ENCODE data around the gene CNTN4.

The CNTN4 gene

DNA sequence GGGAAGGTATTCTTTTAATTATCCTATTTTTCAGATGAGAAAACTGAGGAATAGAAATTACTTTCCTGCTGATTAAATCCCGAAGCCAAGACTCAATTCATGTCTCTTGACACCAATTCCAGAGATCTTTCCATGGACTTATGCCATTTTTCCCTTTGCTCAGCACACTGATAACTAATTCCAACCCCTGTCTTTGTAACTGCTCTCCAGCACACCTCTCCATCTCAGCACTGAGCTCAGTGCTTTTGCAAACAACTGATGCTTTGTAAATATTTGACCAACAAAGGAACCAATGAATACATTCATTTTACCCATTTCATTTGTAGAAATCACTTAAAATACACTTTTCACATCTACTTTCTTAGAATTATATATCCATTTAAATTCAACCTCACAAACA lies 762.5 kb downstream of the CNTN4 start:
- no peak for DNase-seq
- no peaks in the 10 kb centered on the region for H3K9me3 Mint-ChIP-seq
- TF ChIP-seq CTCF (IDR thresholded peaks at IDR 0.05), result no peak
- no peak overlapping the region for H3K27ac Mint-ChIP-seq
- no peak overlapping the region for H3K4me3 Mint-ChIP-seq
- H3K27me3 Mint-ChIP-seq (ENCODE audit: low read depth, poor library complexity), result no peaks in the 10 kb centered on the region
- H3K4me1 Mint-ChIP-seq, result peaks cover 9% of the 10 kb centered on the region
- no peaks in the 10 kb centered on the region for H3K36me3 Mint-ChIP-seq (ENCODE audit: low read depth)

GRCh38 chr3:2861920-2862319 lies 763.3 kb downstream of the CNTN4 start:
- H3K27ac Mint-ChIP-seq, result no peak overlapping the region
- H3K4me1 Mint-ChIP-seq, result peaks cover 1% of the 10 kb centered on the region
- no peaks in the 10 kb centered on the region for H3K36me3 Mint-ChIP-seq (ENCODE audit: low read depth)
- no peak overlapping the region for H3K4me3 Mint-ChIP-seq
- H3K27me3 Mint-ChIP-seq (ENCODE audit: low read depth, poor library complexity), result no peaks in the 10 kb centered on the region
- no peak for TF ChIP-seq CTCF (IDR thresholded peaks at IDR 0.05)
- H3K9me3 Mint-ChIP-seq, result no peaks in the 10 kb centered on the region
- DNase-seq, result no peak

- no peak for TF ChIP-seq CTCF (IDR thresholded peaks at IDR 0.05)
- H3K4me1 Mint-ChIP-seq, result no peaks in the 10 kb centered on the region
- no peaks in the 10 kb centered on the region for H3K9me3 Mint-ChIP-seq
- H3K36me3 Mint-ChIP-seq (ENCODE audit: low read depth), result no peaks in the 10 kb centered on the region
- no peak for DNase-seq
- no peak overlapping the region for H3K27ac Mint-ChIP-seq
- H3K4me3 Mint-ChIP-seq, result no peak overlapping the region
- H3K27me3 Mint-ChIP-seq (ENCODE audit: low read depth, poor library complexity), result no peaks in the 10 kb centered on the region
Measured at GRCh38 chr3:2862366-2862765, 763.7 kb downstream of the CNTN4 start.

DNA sequence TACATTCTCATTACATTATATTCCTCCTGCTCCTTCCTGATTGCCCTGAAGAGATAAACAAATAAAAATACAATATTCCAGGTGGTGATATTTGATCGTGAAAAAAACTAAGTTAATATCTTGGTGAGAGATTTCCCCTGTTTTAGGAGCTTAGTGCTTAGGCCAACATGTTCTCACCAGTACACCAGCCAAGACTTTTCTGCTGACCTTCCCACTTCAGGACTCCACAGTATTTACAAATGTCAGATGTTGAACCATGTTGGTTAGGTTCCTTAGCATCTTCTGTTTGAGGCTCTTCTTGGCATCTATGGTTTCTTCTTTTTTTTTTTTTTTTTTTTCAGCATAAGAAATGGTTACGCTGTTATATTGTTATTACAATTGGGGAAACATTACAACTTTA lies 764.5 kb downstream of the CNTN4 start:
- Mint-ChIP-seq H3K9me3 (no peaks in the 10 kb centered on the region), H3K4me3 (no peak overlapping the region), H3K36me3 (ENCODE audit: low read depth) (no peaks in the 10 kb centered on the region), H3K27me3 (ENCODE audit: low read depth, poor library complexity) (no peaks in the 10 kb centered on the region), H3K27ac (no peak overlapping the region), H3K4me1 (no peaks in the 10 kb centered on the region)
- no peak for TF ChIP-seq CTCF (IDR thresholded peaks at IDR 0.05)
- DNase-seq, result no peak

DNA sequence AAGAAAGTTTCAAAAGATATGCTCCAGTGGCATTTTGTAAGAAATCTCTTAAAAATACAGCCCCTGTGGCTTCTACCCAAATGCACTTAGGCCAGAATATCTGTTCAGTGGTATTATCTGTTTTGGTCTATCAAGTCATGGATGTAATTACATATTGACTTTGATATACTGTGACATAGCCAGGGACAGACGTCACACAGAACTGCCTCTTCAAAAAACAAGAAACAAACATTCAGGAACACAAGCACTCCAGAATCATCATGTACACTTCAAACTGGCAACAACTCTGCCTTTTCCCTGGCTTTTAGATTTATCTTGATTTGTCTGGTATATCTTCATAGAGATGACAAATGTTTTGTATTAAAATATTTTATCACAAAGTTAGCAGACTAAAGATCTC lies 771.2 kb downstream of the CNTN4 start:
- no peak for TF ChIP-seq CTCF (IDR thresholded peaks at IDR 0.05)
- Mint-ChIP-seq H3K4me1 (no peaks in the 10 kb centered on the region), H3K27me3 (ENCODE audit: low read depth, poor library complexity) (no peaks in the 10 kb centered on the region), H3K9me3 (no peaks in the 10 kb centered on the region), H3K4me3 (no peak overlapping the region), H3K36me3 (ENCODE audit: low read depth) (no peaks in the 10 kb centered on the region), H3K27ac (no peak overlapping the region)
- no peak for DNase-seq

- Mint-ChIP-seq H3K36me3 (ENCODE audit: low read depth) (no peaks in the 10 kb centered on the region), H3K4me1 (no peaks in the 10 kb centered on the region), H3K27me3 (ENCODE audit: low read depth, poor library complexity) (no peaks in the 10 kb centered on the region), H3K9me3 (no peaks in the 10 kb centered on the region), H3K4me3 (no peak overlapping the region), H3K27ac (peak overlapping the region; percentile 59)
- DNase-seq, result no peak
- TF ChIP-seq CTCF (IDR thresholded peaks at IDR 0.05), result no peak
Measured at GRCh38 chr3:2870724-2871333, 772.2 kb downstream of the CNTN4 start.

All from nephron progenitor cell (in vitro differentiated cells).